ENCODE data around the gene SRA1.

The SRA1 gene

DNA sequence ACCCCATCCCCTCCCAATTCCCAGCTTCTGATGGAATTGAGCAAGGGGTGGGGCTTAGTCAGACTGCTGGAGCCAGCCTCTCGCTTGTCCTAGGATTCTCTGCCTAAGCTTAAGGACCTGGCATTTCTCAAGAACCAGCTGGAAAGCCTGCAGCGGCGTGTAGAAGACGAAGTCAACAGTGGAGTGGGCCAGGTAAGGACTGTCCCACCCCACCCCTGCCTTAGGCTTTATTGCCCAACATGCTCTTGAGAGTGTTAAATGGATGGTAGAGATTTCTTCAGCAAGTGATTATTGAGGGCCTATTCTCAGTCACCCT is 8.5 kb upstream of the SRA1 start:
- H3K4me3 ChIP-seq (replicated peaks; ENCODE audit: insufficient read depth, low read length) = peak overlapping the region; percentile 69; the same call in 1 of the 2 replicates
- TF ChIP-seq SPI1 (IDR thresholded peaks at IDR 0.05; ENCODE audit: borderline replicate concordance, low read depth) (no peak), POLR2AphosphoS5 (IDR thresholded peaks at IDR 0.05; ENCODE audit: low read depth) (no peak), CTCF (IDR thresholded peaks at IDR 0.05; ENCODE audit: insufficient read depth, low read length) (no peak), GABPA (IDR thresholded peaks at IDR 0.05; ENCODE audit: low read depth) (no peak), REST (IDR thresholded peaks at IDR 0.05; ENCODE audit: insufficient replicate concordance, low read depth) (no peak)
- no peak overlapping the region for H3K27ac ChIP-seq (replicated peaks)
- no peak for DNase-seq (ENCODE audit: low read depth in 1 of 2, low spot score in 1 of 2)
- H3K27me3 ChIP-seq (ENCODE audit: insufficient read depth, poor library complexity, severe bottlenecking) = no peaks in the 10 kb centered on the region

DNA sequence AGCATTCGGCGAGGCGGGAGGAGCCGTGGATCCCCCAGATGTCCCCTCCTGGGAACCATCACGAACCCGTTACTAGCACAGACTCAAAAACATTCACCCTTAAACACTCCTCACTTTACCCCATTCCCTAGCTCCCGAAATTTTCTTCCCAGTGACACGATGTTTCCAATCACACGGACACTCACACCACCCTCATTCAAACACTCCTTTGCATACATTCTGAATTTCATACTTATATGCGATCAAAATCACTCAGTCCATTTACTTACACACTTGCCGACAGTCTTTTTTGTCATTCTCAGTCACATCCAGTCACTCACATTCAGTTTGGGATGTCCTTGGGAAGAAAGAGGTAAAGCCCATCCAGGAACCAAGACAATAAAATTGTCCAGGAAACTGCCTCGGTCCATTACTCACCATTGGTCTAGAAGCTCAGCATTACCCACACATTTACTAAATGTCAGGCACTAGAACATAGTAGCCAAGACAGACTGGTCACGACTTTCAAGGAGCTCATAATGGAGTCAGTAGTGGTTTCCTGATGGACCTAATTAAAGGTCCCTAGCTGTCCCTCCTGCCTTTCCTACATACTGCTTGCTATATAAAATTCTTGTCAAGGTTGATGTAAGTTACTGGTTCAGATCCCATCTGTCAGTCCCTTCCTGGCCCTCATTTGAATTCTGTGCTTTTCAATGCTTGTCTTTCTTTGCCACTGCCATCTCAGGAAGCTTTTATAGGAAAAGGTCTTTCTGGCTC is 7.9 kb upstream of the SRA1 start:
- TF ChIP-seq REST (IDR thresholded peaks at IDR 0.05; ENCODE audit: insufficient replicate concordance, low read depth) (no peak), POLR2AphosphoS5 (IDR thresholded peaks at IDR 0.05; ENCODE audit: low read depth) (no peak), SPI1 (IDR thresholded peaks at IDR 0.05; ENCODE audit: borderline replicate concordance, low read depth) (no peak), CTCF (IDR thresholded peaks at IDR 0.05; ENCODE audit: insufficient read depth, low read length) (no peak), GABPA (IDR thresholded peaks at IDR 0.05; ENCODE audit: low read depth) (no peak)
- Histone ChIP-seq H3K27ac (replicated peaks) (peak overlapping the region; percentile 84), H3K4me3 (replicated peaks; ENCODE audit: insufficient read depth, low read length) (peak overlapping the region; percentile 69), H3K27me3 (ENCODE audit: insufficient read depth, poor library complexity, severe bottlenecking) (no peaks in the 10 kb centered on the region)
- DNase-seq (ENCODE audit: low read depth in 1 of 2, low spot score in 1 of 2) = no peak

DNA sequence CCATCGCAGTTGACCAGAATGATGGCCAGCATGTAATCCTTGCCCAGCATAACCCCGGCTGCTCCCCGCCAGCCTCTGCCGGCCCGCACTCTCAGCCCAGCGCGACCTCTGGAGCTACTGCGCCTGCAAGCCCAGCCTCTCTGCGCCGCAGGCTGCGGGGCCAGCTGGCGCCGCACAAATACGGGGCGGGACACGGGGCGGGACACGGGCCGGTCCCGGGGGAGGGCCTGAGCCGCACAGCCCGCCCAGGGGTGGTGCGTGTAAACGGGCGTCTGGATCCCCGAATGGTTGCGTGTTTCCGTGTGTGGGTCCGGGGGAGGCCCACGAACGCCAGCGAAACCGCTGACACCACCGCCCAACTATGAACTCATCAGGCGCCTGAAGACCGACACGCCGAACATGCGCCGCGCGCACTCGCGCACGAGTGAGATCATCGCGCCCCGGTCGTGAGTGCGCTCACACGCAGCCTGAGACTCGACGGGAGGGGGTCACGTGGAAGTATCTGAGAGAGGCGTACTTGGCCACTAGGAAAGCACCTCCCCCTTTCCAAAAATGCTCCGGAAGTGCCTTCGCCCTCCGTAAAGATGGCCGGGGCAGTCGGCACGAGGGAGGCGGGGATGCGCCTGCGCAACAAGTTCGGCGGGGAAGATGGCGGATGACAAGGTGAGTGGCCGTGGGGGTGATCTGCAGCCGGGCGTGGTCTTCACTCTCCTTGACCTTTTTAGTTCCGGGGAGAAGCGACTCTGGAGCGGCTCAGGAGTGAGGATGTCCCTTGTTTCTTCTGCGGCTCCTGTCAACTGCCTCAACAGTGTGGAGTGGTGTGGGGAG is 7.1 kb upstream of the SRA1 start, which contains the start of the genes APBB3 and SLC35A4:
Gene APBB3 (minus strand): TSS at position 403 of the 828 bp plus-strand sequence. CDS start 353 bp downstream, at position 50.
Gene SLC35A4 (plus strand): TSS at position 633 of the 828 bp plus-strand sequence. CDS start 2,342 bp downstream, outside the sequence.
- Histone ChIP-seq H3K27ac (replicated peaks) (peak within 1 kb of the TSS; percentile 84), H3K4me3 (replicated peaks; ENCODE audit: insufficient read depth, low read length) (peak within 1 kb of the TSS; percentile 69), H3K27me3 (ENCODE audit: insufficient read depth, poor library complexity, severe bottlenecking) (no peaks in the 10 kb centered on the region)
- TF ChIP-seq SPI1 (IDR thresholded peaks at IDR 0.05; ENCODE audit: borderline replicate concordance, low read depth) = no peak; the same call in 1 of the 2 replicates
- peak; percentile 89 for TF ChIP-seq POLR2AphosphoS5 (IDR thresholded peaks at IDR 0.05; ENCODE audit: low read depth)
- no peak for TF ChIP-seq CTCF (IDR thresholded peaks at IDR 0.05; ENCODE audit: insufficient read depth, low read length)
- peak; percentile 44; the same call in 1 of the 2 replicates for TF ChIP-seq GABPA (IDR thresholded peaks at IDR 0.05; ENCODE audit: low read depth)
- no peak for TF ChIP-seq REST (IDR thresholded peaks at IDR 0.05; ENCODE audit: insufficient replicate concordance, low read depth)
- DNase-seq (ENCODE audit: low read depth in 1 of 2, low spot score in 1 of 2) = peak; percentile 99

Measured in HL-60 (cell line).